HFFc6 (cell line): ENCODE results near the gene FREM3. TPM values are rescaled to one million over a fixed set of nuclear protein-coding genes. Genes with fewer than 3 reads are reported as not detected.
A peak's percentile ranks its signal among the peaks of the same experiment; 100 is the strongest.
"Not testable (repeated sequence)": the region's sequence is repeated elsewhere in the genome, so short reads cannot be mapped to it uniquely, and the experiment has no call there.

Experiments used
- DNase-seq: peaks from one replicate; pipeline ENCODE4 v3.0.0-alpha.2; 2018
- H3K27ac Mint-ChIP-seq: 2 replicates; pipeline ENCODE4 v1.8.0; 2020; ENCODE audit warnings: mild to moderate bottlenecking, mixed read lengths
- H3K27me3 Mint-ChIP-seq: 2 replicates; pipeline ENCODE4 v1.8.0; 2021; ENCODE audit warnings: mild to moderate bottlenecking, moderate library complexity, mixed read lengths; ENCODE audit not compliant: insufficient read depth
- H3K36me3 Mint-ChIP-seq: 2 replicates; pipeline ENCODE4 v1.8.0; 2021; ENCODE audit warnings: low read depth, mixed read lengths
- H3K4me1 Mint-ChIP-seq: 2 replicates; pipeline ENCODE4 v1.8.0; 2020; ENCODE audit warnings: low read depth, mixed read lengths
- H3K4me3 Mint-ChIP-seq: 2 replicates; pipeline ENCODE4 v1.8.0; 2020; ENCODE audit warnings: mild to moderate bottlenecking, moderate library complexity, mixed read lengths
- H3K9me3 Mint-ChIP-seq: 2 replicates; pipeline ENCODE4 v1.8.0; 2020; ENCODE audit warnings: mild to moderate bottlenecking, mixed read lengths
- total RNA-seq, 6 experiments: library from RNA; stranded (reverse); fragmentation: NEBNext Ultra II Directional; extraction: Animal tissue kit (Norgen Biotek cat#: 25700); gene quantifications; 2 replicates in 1 of 6; 3 replicates in 5 of 6; pipeline ENCODE4 v1.2.3, GENCODE V29; 2021
- TF ChIP-seq, protein P1 (sequence below): fragments of 200-600 bp; sonication (generic); IDR thresholded peaks from 2 replicates; pipeline ENCODE4 v1.5.0; 2021; ENCODE audit warnings: antibody characterized with exemption, mild to moderate bottlenecking

Gene FREM3
- total RNA-seq, 6 experiments from 2014 or later, result not detected

DNA sequence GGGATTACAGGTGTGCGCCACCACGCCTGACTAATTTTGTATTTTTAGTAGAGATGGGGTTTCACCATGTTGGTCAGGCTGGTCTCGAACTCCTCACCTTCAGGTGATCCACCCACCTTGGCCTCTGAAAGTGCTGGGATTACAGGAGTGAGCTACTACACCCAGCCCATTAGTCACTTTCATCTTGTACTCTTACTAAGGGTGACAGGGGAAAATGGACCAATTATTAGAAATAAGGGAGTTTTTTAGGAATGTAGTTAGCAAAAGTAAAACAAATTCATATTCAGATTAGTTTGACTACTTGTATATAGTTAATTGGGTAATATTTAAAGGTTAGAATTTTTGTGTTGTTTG lies 160.8 kb downstream of the FREM3 start:
- TF ChIP-seq, protein P1, sequence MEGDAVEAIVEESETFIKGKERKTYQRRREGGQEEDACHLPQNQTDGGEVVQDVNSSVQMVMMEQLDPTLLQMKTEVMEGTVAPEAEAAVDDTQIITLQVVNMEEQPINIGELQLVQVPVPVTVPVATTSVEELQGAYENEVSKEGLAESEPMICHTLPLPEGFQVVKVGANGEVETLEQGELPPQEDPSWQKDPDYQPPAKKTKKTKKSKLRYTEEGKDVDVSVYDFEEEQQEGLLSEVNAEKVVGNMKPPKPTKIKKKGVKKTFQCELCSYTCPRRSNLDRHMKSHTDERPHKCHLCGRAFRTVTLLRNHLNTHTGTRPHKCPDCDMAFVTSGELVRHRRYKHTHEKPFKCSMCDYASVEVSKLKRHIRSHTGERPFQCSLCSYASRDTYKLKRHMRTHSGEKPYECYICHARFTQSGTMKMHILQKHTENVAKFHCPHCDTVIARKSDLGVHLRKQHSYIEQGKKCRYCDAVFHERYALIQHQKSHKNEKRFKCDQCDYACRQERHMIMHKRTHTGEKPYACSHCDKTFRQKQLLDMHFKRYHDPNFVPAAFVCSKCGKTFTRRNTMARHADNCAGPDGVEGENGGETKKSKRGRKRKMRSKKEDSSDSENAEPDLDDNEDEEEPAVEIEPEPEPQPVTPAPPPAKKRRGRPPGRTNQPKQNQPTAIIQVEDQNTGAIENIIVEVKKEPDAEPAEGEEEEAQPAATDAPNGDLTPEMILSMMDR, result no peak
- Mint-ChIP-seq H3K4me3 (no peak overlapping the region), H3K4me1 (no peaks in the 10 kb centered on the region), H3K36me3 (peaks cover 49% of the 10 kb centered on the region), H3K27ac (no peak overlapping the region), H3K9me3 (no peaks in the 10 kb centered on the region), H3K27me3 (no peaks in the 10 kb centered on the region)
- DNase-seq, result no peak

DNA sequence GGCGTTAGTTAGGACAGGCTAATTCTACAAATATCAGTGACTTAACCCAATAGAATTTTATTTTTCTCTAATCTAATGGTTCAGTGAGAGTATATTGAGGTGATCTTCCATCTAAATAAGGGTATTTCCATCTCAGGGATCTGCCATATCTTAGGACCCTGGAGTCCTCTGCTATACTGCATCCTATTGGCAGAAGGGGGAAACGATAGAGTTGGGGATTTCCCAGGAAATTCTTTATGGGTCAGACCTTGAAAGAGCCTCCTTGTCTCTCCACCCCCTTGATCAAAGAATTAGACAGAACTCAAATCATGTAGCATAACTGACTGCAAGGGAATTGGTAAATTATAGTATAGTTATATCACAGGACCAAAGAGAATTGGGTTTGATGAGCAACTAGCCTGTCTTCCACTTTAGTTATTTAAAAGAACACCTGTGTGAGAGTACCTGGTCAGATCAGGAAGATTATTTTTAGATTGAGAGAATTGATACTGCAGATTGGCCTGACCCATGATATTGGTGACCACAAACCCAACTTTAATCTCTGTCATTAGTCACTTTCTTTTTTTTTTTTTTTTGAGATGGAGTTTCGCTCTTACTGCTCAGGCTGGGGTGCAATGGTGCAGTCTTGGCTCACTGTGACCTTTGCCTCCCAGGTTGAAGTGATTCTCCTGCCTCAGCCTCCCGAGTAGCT lies 161.4 kb downstream of the FREM3 start:
- Mint-ChIP-seq H3K4me1 (no peaks in the 10 kb centered on the region), H3K4me3 (no peak overlapping the region), H3K27ac (no peak overlapping the region), H3K9me3 (no peaks in the 10 kb centered on the region), H3K36me3 (peaks cover 49% of the 10 kb centered on the region), H3K27me3 (no peaks in the 10 kb centered on the region)
- no peak for DNase-seq
- TF ChIP-seq, protein P1, result no peak

DNA sequence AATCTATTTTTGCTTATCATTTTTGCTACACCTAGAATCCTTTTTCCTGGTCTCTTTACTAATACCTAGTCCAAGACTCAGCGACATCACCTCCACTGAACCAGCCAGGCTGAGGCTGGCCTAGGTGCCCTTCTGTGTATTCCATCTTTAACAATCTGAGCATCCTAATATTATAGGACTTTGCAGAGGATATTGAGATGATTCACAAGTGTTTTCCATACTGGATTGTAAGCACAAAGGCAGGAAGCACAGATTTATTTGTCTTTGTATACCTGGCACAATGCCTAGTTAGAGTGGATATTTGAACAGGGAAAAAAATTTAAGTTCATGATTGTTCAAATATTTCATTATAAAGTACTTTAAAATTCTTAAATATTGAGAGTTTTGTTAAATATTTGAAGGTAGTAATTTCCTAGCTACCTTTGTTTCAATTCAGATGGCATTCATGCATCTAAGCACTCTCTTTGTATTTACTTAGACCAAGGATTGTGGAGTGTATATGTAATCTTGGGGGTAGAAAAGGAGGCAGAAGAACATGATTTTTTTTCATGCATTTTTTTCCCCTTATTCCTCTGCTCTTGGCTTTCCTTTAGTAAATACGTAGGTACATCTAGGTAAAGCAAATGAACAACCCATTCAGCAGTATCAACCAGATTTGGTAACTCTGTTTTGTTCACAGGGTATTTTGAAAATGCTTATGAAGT lies 168.5 kb downstream of the FREM3 start:
- Mint-ChIP-seq H3K27me3 (no peaks in the 10 kb centered on the region), H3K4me1 (peaks cover 18% of the 10 kb centered on the region), H3K9me3 (no peaks in the 10 kb centered on the region), H3K36me3 (peaks cover 29% of the 10 kb centered on the region), H3K4me3 (no peak overlapping the region), H3K27ac (no peak overlapping the region; the same call in 1 of the 2 replicates)
- no peak for DNase-seq
- TF ChIP-seq, protein P1, result no peak

DNA sequence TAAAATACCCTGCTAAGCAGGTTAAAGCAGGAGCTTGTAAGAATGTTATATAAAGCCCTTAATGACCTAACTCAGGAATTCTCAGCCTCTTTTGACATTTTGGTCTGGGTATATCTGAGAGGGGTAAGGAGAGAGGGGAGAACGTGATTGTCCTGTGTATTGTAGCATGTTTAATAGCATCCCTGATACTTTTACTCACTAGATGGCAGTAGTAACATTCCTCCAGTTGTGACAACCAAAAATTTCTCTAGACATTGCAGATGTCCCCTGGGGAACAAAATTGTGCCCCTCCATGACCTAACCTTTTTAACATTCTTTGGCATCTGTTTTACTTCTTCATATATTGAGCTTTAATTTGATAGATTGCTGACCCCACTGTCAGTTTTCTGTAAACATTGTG lies 169.1 kb downstream of the FREM3 start:
- H3K4me1 Mint-ChIP-seq, result peaks cover 18% of the 10 kb centered on the region
- H3K27me3 Mint-ChIP-seq, result no peaks in the 10 kb centered on the region
- no peak overlapping the region for H3K4me3 Mint-ChIP-seq
- TF ChIP-seq, protein P1, result peak; percentile 74
- no peaks in the 10 kb centered on the region for H3K9me3 Mint-ChIP-seq
- DNase-seq, result no peak
- H3K27ac Mint-ChIP-seq, result no peak overlapping the region
- peaks cover 25% of the 10 kb centered on the region for H3K36me3 Mint-ChIP-seq

DNA sequence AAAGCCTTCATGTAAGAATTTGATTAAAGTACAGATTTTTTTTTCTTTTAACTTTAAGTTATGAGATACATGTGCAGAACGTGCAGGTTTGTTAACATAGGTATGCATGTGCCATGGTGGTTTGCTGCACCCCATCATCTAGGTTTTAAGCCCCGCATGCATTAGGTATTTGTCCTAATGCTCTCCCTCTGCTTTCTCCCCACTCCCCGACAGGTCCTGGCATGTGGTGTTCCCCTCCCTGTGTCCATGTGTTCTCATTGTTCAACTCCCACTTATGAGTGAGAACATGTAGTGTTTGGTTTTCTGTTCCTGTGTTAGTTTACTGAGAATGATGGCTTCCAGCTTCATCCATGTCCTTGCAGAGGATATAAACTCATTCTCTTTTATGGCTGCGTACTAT lies 172.4 kb downstream of the FREM3 start:
- not testable (repeated sequence) for H3K4me3 Mint-ChIP-seq, H3K27ac Mint-ChIP-seq, H3K27me3 Mint-ChIP-seq, H3K9me3 Mint-ChIP-seq, DNase-seq
- Mint-ChIP-seq H3K36me3 (peaks cover 29% of the 10 kb centered on the region), H3K4me1 (peaks cover 18% of the 10 kb centered on the region)

Other genes with a start within 250 kb of the FREM3 start
- gene SMARCA5, start 187.0 kb downstream of the FREM3 start, total RNA-seq, result 10 to 100 TPM; 38.6 to 44.6 (median 40.5) TPM
- 1 to 10 TPM in 4 of 6 experiments, under 1 TPM in 2; 0.94 to 2.5 (median 1.4) TPM for gene GYPE, start 204.9 kb upstream of the FREM3 start, total RNA-seq